Measurements from ENCODE around the gene AQP7. TPM values are rescaled to one million over a fixed set of nuclear protein-coding genes. Genes with fewer than 3 reads are reported as not detected.
A peak's percentile ranks its signal among the peaks of the same experiment; 100 is the strongest.
"Not testable (repeated sequence)": the region's sequence is repeated elsewhere in the genome, so short reads cannot be mapped to it uniquely, and the experiment has no call there.

AQP7 gene
- polyA plus RNA-seq, 1 donor, result 1.9 TPM

- DNase-seq (ENCODE audit: low read depth), result not testable (repeated sequence)
Measured at GRCh38 chr9:33395159-33395879, 7.0 kb downstream of the AQP7 start.

DNA sequence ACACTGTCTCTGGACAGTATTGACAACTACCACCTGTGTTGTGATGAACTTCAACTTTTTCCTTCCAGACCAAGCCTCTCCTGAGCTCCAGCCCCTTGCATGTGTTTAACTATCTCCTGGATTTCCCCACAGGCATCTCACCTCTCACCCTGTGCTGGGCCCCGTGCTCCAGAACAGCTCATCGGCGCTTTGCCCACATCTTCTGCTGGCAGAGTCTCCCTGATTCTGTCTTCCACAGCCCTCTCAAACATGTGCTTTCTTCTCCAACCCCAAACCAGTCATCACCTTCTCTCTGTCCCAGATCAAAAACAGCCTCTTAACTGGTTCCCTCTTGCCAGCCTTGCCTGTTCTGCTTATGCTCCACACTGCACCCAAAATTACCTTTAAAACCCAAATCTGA, 8.4 kb downstream of the AQP7 start:
- not testable (repeated sequence) for DNase-seq (ENCODE audit: low read depth)

GRCh38 chr9:33393581-33393980, 8.8 kb downstream of the AQP7 start:
- no peak for DNase-seq (ENCODE audit: low read depth)

DNA sequence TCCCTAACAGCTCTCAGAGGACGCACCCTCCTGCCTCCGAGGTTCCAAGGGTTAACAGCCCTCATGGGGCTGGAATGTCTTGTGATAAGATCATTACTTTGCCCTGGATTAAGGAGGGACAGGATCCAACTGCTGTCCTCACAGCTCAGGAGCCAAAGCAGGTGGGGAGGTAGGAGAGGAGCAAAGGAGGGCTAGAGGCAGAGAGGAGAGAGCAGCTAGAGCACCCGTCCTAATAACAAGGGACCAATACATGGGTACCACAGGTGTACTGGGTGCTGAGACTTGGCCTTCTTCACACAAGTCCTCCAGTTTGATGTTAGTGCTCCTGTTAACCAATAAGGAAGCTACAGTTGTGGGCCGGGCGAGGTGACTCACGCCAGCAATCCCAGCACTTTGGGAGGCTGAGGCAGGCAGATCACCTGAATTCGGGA, 9.8 kb downstream of the AQP7 start:
- DNase-seq (ENCODE audit: low read depth), result not testable (repeated sequence)

- DNase-seq (ENCODE audit: low read depth), result peak; percentile 49
Measured at GRCh38 chr9:33391111-33391771, 11.1 kb downstream of the AQP7 start.

DNA sequence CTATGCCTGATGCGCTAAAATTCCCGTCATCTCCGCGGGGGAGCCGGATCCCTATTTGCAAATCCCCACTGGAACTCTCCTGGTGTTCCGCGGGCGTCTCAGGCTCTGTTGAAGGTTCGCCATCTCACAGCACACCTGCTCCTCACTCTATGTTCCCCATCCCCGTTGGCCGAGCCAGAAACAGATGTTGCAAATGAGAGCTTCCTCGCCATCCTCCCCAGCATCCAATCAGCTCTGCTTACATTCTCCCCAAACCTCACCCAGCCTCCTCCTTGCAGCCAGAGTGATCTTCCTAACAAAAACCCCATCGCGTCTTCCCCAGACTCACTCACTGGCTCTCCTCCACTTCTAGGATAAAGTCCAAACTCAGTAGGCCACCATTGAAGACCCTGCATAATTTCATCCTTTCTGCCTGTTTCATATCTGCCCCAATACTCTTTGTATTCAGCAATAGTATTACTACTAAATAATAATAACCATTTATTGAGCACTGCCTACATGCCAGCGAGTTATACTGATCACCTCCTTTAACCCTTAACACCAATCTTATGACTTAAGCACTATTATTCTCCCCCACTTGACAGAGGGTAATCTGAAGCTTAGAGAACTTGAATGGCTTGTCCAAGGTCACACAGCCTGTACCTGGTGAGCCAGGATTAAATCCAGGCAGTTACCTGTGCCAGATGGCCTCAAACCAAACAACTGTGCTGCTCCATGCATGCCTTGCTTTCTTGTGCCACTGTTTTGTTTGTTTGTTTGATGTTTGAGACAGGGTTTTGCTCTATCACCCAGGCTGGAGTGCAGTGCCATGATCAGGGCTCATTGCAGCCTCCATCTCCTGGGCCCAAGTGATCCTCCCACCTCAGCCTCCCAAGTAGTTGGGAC, 14.0 kb downstream of the AQP7 start:
- no peak for DNase-seq (ENCODE audit: low read depth)

DNA sequence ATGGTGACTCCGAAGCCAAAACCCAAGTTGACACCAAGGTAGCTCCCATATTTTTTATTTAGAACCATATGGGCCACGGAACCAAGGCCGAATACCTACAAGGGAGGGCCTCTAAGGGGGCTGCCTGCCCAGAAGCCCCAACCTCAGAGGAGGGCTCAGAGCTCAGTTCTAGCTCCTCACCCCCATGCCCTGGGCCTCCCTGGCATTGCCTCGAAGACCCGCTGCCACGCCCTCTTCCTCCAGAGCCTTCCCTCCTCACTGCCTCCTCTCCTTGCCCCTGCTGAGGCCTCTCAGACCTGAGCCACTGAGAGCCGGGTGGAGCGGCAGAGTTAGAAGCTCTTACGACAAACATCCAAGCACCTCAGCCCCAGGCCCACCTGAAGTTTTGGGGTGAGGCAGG, 15.4 kb downstream of the AQP7 start:
- not testable (repeated sequence) for DNase-seq (ENCODE audit: low read depth)

DNA sequence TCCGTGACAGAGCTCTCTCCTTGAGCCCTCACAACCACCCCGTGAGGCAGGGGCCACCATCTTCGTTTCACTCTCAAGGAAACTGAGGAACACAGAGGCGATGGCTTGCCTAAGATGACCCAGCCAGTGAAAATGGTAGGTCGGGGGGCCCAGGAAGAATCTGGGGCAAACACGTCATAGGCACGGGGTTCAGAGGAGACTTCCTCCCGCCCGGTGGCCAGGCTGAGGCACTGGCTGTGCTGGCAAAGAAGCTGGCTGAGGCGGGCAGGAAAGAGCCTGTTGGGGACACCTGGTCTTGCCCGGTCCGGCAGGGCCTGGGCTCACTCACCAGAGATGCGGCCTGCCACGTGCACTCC, 15.7 kb downstream of the AQP7 start:
- DNase-seq (ENCODE audit: low read depth), result not testable (repeated sequence)

DNA sequence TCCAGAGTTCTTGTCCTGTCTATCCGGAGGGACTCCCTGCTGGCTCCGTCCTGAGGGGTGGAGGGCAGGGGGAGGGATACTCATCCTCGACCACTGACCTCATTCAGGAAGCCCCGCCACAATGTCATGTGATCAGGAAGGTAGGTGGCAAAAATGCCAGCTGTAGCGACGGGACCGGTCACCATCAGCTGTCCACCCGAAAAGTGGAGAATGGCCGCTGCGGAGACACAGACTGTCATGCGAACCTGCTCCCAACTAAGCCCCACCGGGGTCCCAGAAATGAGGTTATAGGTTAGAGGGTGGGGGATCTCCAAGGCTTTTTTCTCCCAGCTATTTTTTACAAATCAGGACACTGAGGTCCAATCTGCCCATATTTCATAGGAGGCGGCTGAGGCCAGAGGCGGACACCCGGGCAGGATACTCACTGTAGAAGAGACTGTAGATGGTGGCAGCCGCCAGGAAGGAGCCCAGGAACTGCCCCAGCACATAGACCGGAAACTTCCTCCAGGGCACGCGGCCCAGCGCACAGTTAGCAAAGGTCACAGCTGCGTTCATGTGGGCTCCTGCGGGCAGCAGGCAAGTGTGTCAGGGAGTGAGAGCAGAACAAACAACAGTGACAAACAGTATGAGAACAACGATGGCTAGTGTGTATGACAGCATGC, 16.3 kb downstream of the AQP7 start:
- DNase-seq (ENCODE audit: low read depth), result not testable (repeated sequence)

- DNase-seq (ENCODE audit: low read depth), result not testable (repeated sequence)
Measured at GRCh38 chr9:33385536-33385935, 16.8 kb downstream of the AQP7 start.

GRCh38 chr9:33383396-33383795, 19.0 kb downstream of the AQP7 start:
- not testable (repeated sequence) for DNase-seq (ENCODE audit: low read depth)

GRCh38 chr9:33382397-33382796, 20.0 kb downstream of the AQP7 start:
- not testable (repeated sequence) for DNase-seq (ENCODE audit: low read depth)

- DNase-seq (ENCODE audit: low read depth), result no peak
Measured at GRCh38 chr9:33381231-33381791, 21.1 kb downstream of the AQP7 start.

DNA sequence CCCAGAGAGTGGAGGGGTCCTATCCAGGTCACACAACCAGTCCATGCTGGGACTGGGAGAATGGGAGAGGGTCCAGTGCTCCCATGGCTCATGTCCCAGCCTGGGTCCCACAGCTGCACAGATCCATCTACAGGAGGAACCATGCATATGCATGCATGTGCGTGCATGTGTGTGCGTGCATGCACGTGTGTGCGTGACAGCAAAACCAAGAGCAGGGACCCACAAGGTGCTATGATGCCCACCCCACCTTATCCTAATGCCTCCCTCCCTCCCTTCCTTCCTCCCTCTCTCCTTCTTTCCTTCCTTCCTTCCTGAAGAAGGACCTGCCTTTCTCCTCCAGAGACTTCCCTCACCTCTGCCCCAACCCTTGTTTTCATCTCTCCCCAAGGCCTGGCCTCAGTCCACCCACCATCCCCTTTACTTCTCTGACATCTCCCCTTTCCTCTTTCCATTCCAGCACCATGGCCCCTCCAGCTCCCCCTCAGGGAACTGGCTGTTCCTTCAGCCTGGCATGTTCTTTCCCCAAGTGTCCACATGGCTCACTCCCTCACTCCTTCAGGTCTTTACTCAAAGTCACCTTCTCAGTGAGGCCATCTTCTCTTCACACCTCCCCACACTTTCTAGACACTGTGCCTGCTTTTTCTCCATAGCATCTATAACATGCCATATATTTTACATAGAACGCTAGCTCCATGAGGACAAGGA, 21.8 kb downstream of the AQP7 start:
- DNase-seq (ENCODE audit: low read depth), result no peak

GRCh38 chr9:33379666-33380389, 22.5 kb downstream of the AQP7 start:
- no peak for DNase-seq (ENCODE audit: low read depth)

DNA sequence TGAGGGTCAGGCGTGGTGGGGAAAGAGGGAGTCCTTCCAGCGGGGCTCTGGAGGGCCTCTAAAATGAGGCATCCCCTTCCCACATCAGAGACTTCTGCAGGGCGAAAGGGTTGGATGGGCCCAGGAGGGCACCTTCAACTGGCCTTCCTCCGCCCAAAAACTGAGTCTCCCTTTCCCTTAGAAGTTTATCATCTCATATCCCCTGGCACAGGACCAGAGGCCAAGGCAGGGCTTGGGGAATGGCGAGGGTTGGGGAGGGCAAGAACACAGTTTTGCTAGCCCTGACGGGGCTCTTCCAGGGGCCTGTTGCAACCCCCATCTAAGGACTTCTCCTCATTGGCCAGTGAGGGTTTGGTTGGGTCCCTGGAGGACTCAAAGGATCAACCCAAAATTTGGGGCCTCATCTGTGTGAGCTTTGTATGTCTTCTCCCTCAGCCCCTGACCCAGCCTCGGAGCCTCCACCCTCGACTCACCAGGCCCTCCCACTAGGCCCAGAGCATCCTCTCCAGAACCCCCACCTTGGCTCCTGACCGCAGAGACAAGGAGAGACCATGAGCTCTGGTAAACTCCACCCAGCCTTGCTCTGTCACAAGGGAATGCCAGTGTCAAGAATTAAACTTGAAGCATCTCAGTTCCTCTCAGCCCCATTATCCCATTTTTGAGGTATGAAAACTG, 24.1 kb downstream of the AQP7 start:
- no peak for DNase-seq (ENCODE audit: low read depth)

- no peak for DNase-seq (ENCODE audit: low read depth)
Measured at GRCh38 chr9:33377089-33377715, 25.2 kb downstream of the AQP7 start.

DNA sequence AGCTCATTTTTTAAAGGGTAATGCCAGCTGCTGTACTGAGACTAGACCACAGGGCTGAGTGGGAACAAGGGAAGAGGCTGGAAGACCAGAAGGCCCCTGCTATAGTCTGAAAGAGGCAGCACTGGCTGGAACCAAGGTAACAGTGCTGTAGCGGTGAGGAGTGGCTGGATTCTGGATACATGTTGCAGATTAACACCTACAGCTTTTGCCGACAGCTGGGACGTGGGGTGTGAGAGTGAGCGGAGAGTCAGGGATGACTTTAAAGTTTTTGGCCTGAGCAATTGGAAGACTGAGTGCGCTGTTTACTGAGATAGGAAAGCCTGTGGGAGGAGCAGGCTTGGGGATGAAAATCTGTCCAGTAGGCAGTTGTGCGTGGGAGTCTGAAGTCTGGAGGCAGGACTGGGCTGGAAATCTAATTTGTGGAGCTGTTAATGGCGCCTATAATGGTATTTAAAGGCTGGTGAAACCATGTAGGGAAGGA, 26.5 kb downstream of the AQP7 start:
- no peak for DNase-seq (ENCODE audit: low read depth)
